HG03060 (cell line): ENCODE results near the gene TANK.

ENCODE experiments used
- ATAC-seq: cut with Tn5 transposase; IDR thresholded peaks from one replicate; pipeline ENCODE4 v1.9.1; 2021; ENCODE audit warnings: low read depth, moderate number of reproducible peaks; ENCODE audit not compliant: unreplicated experiment

The TANK gene

GRCh38 chr2:161223139-161223732 is 63.0 kb downstream of the TANK start:
- peak; percentile 46 for ATAC-seq

GRCh38 chr2:161228511-161229240 is 68.4 kb downstream of the TANK start:
- ATAC-seq: no peak

GRCh38 chr2:161230959-161231358 is 70.7 kb downstream of the TANK start:
- ATAC-seq: no peak

- no peak for ATAC-seq
Observed at GRCh38 chr2:161232571-161232970, 72.3 kb downstream of the TANK start.

GRCh38 chr2:161233858-161234431 is 73.7 kb downstream of the TANK start:
- ATAC-seq: peak; percentile 43

GRCh38 chr2:161234627-161235026 is 74.4 kb downstream of the TANK start:
- no peak for ATAC-seq

GRCh38 chr2:161237392-161238264 is 77.4 kb downstream of the TANK start:
- no peak for ATAC-seq

GRCh38 chr2:161238265-161238559 is 78.0 kb downstream of the TANK start:
- no peak for ATAC-seq

GRCh38 chr2:161238560-161239325 is 78.5 kb downstream of the TANK start:
- ATAC-seq: no peak

GRCh38 chr2:161239326-161240109 is 79.3 kb downstream of the TANK start:
- no peak for ATAC-seq

- ATAC-seq: no peak
Observed at GRCh38 chr2:161241894-161242293, 81.7 kb downstream of the TANK start.

GRCh38 chr2:161243312-161243711 is 83.1 kb downstream of the TANK start:
- ATAC-seq: peak; percentile 35

GRCh38 chr2:161243905-161244304 is 83.7 kb downstream of the TANK start:
- no peak for ATAC-seq

GRCh38 chr2:161244387-161245260 is 84.4 kb downstream of the TANK start:
- peak; percentile 56 for ATAC-seq

GRCh38 chr2:161245261-161245553 is 85.0 kb downstream of the TANK start:
- ATAC-seq: no peak

- no peak for ATAC-seq
Observed at GRCh38 chr2:161245671-161246070, 85.4 kb downstream of the TANK start.

- ATAC-seq: no peak
Observed at GRCh38 chr2:161246281-161246680, 86.1 kb downstream of the TANK start.

GRCh38 chr2:161250864-161251436 is 90.7 kb downstream of the TANK start:
- peak; percentile 61 for ATAC-seq
